ENCODE data around the gene HOXB7.

DNA sequence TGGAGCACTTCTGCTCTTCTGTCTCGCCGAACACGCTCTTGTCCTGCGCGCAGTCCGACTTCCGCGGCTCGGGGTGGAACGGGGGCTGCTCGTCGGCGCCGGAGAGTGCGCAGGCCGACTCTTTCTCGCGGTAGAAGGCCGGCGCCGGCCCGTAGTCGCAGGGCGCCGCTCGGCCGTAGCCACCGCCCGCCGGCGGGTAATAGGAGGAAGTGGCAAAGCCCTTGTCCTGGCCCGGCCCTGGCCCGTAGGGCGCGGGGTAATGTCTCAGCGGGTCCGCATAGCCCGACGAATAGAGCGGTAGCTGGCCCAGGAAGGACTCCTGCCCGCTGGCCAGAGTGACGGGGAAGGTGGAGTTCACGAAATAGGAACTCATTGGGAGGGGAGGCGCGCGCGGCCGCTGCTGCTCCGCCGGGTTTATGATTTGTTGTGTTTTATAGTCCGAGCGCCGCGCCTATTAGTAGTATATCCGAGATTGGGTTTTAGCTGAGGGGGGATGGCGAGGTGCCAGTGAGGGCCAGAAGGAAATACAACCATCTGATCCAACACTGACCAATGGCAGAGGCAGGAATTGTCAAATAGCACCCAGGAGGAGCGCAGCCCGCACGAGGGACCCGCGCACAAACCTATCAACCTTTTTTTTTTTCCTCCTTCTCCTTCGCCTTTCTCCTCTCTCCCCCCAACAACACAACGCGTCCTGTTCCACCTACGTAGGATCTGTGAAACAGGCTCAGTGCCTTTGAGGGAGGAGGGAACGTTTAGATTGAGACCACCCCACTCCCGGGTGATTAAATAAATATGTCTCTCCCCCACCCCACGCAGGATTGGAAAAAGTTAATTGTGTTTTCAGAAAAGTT is 12.8 kb downstream of the HOXB7 start:
- TF ChIP-seq SP1 (CRISPR knock-in tag; conservative IDR thresholded peaks at IDR 0.05) (no peak), AR (CRISPR knock-in tag; IDR thresholded peaks at IDR 0.05) (no peak), CTCF (IDR thresholded peaks at IDR 0.05) (no peak), MYBL2 (CRISPR knock-in tag; IDR thresholded peaks at IDR 0.05) (no peak), JUN (CRISPR knock-in tag; IDR thresholded peaks at IDR 0.05) (no peak), FOXK1 (CRISPR knock-in tag; IDR thresholded peaks at IDR 0.05) (no peak), RELA (CRISPR knock-in tag; IDR thresholded peaks at IDR 0.05; ENCODE audit: borderline replicate concordance) (no peak)
- TF ChIP-seq, protein P1, sequence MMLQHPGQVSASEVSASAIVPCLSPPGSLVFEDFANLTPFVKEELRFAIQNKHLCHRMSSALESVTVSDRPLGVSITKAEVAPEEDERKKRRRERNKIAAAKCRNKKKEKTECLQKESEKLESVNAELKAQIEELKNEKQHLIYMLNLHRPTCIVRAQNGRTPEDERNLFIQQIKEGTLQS (CRISPR knock-in tag; conservative IDR thresholded peaks at IDR 0.05), result no peak
